ENCODE measurements around the gene CFAP251. TPM values are rescaled to one million over a fixed set of nuclear protein-coding genes. Genes with fewer than 3 reads are reported as not detected.

The CFAP251 gene
- total and polyA plus RNA-seq, 10 of the 15 experiments (the other 5 are each of a cell fraction or from before 2014, with no cell fraction given): 0.10 to 0.97 (median 0.64) TPM

GRCh38 chr12:121996050-121996944, 77.9 kb downstream of the CFAP251 start:
- no peak overlapping the region for H3K27ac ChIP-seq (ENCODE audit: control insufficient read depth, insufficient read depth)
- no peaks in the 10 kb centered on the region for H4K20me1 ChIP-seq (ENCODE audit: control insufficient read depth, insufficient read depth)
- ATAC-seq: no peak
- BruUV-seq (replicated peaks): no TSS peak
- CTCF ChIA-PET: interaction anchor here (0.7 to 1.1 kb wide), 2 partner anchors 27 to 327 kb away, joined by 3 read pairs; no protein-coding TSS in a partner anchor
- no peak for TF ChIP-seq CUX1 (IDR thresholded peaks at IDR 0.05; ENCODE audit: insufficient replicate concordance, low read depth, low read length)
- no peak for TF ChIP-seq USF1 (IDR thresholded peaks at IDR 0.05; ENCODE audit: borderline replicate concordance, extremely low read length, insufficient read depth, low read depth, low read length)
- no peak for TF ChIP-seq BMI1 (IDR thresholded peaks at IDR 0.05; ENCODE audit: borderline replicate concordance)
- no peak for TF ChIP-seq CBX5 (IDR thresholded peaks at IDR 0.05; ENCODE audit: low read depth)
- TF ChIP-seq ZNF24 (IDR thresholded peaks at IDR 0.05): no peak
- TF ChIP-seq SMARCA5 (IDR thresholded peaks at IDR 0.05): no peak
- no peak for TF ChIP-seq LARP7 (IDR thresholded peaks at IDR 0.05)
- no peak for TF ChIP-seq ZNF274 (IDR thresholded peaks at IDR 0.05; ENCODE audit: insufficient read depth, insufficient read length)
- TF ChIP-seq MAX (IDR thresholded peaks at IDR 0.05; ENCODE audit: low read depth, low read length): no peak
- no peak for TF ChIP-seq RUNX3 (IDR thresholded peaks at IDR 0.05; ENCODE audit: low read length)
- TF ChIP-seq PRDM15 (CRISPR knock-in tag; IDR thresholded peaks at IDR 0.05): no peak
- TF ChIP-seq SRF (IDR thresholded peaks at IDR 0.05; ENCODE audit: low read depth in 2 of 2, low read length in 2 of 2): no peak
- no peak for FAIRE-seq
- H3K79me2 ChIP-seq (ENCODE audit: control insufficient read depth, insufficient read depth, low read length): no peaks in the 10 kb centered on the region
- H3K9ac ChIP-seq (ENCODE audit: control insufficient read depth, insufficient read depth, low read length): no peak overlapping the region
- 52% methylated on average over 9 of the region's 9 CpGs for WGBS (ENCODE audit: insufficient coverage, insufficient replicate concordance, low lambda C conversion rate, missing lambda C conversion rate)
- in situ Hi-C loops (cut with MboI): no loop called here
- peaks cover 8% of the 10 kb centered on the region for H3K4me1 ChIP-seq (ENCODE audit: control insufficient read depth, insufficient read depth, low read length)
- peaks cover 0 to 3% of the 10 kb centered on the region in 2 experiments; a peak in 1 of 4 replicates for H3K27me3 ChIP-seq (replicated peaks in 1 of 2; ENCODE audit: control insufficient read depth in 2 of 2, insufficient read depth in 2 of 2, low read length in 1 of 2)
- H3K36me3 ChIP-seq (ENCODE audit: control insufficient read depth in 2 of 2, insufficient read depth in 2 of 2, low read length in 1 of 2): no peaks in the 10 kb centered on the region
- intact Hi-C loops (cut with micrococcal nuclease; ENCODE audit: unreplicated experiment): no loop called here
- SMC1A ChIA-PET (ENCODE audit: uncharacterized antibody, unreplicated experiment): interaction anchor here (0.9 to 1.2 kb wide), 3 partner anchors 11 to 32 kb away, joined by 3 to 6 read pairs (median 3); no protein-coding TSS in a partner anchor
- H2AFZ ChIP-seq (ENCODE audit: control insufficient read depth, low read depth, low read length): no peak overlapping the region
- no peak for DNase-seq (ENCODE audit: low read depth, low spot score)
- no peaks in the 10 kb centered on the region; the same call in 2 of the 3 replicates for H3K9me3 ChIP-seq (replicated peaks; ENCODE audit: control insufficient read depth, insufficient read depth, low read length)
- POLR2A ChIA-PET: no interaction called here
- RAD21 ChIA-PET (ENCODE audit: unreplicated experiment): no interaction called here
- no peak overlapping the region for H3K4me3 ChIP-seq
- H3K4me2 ChIP-seq (ENCODE audit: control insufficient read depth, insufficient read depth): no peak overlapping the region

Data from GM12878 (cell line).